ENCODE results near the gene MRPS6. TPM values are rescaled to one million over a fixed set of nuclear protein-coding genes. Genes with fewer than 3 reads are reported as not detected.

MRPS6 gene
- total and polyA plus RNA-seq, 2 of the 13 experiments (the other 11 are each of a cell fraction or from before 2014, with no cell fraction given) = 14.2 to 26.9 TPM

DNA sequence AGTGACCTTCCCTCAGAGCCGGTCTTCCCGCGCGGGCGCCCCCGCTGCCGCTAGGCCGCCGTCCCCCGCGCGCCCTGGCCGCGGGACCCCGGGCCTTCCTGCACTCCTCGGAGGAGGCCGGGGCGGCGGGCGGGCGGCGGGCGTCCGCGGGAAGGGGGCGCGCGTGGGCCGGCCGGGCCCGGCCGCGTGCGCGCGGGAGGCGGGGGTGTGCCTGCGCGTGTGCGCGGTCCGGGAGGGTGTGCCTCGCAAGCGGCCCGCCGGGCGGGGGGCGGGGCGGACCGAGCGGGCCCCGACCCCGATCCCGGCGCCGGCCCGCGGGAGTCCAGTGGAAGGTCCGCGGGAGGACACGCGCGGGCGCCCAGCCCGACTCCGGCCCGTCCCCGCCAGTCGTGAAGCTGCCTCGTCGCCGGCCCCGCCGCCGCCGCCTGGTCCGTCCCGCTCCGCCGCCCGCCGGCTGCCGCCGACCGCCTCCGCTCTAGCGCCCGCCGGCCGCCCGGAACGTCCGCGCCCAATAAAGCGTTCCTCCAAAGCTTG, 438 bp downstream of the MRPS6 start:
- in situ Hi-C loops (cut with HindIII; ENCODE audit: extremely low pct_ligation_motif_present, low pct_unique_long_range_greater_than_20kb) = loop anchor here (5.0 to 10.0 kb wide), 2 partner anchors 131 to 152 kb away; no protein-coding TSS in a partner anchor
- CTCF ChIA-PET (ENCODE audit: low intra/inter-chr PET ratio, low total read pairs) = no interaction called here
- ATAC-seq (peak; percentile 18; the same call in 2 of the 3 replicates), DNase-seq (ENCODE audit: low spot score) (no peak), FAIRE-seq (no peak)
- peak overlapping the region; percentile 87 for H3K4me2 ChIP-seq (ENCODE audit: low read depth, low read length)
- H4K20me1 ChIP-seq (ENCODE audit: insufficient read depth, low read length) = peaks cover 7% of the 10 kb centered on the region
- peak overlapping the region; percentile 74 for H3K27ac ChIP-seq (ENCODE audit: extremely low read length, insufficient read depth, low read length)
- H3K27me3 ChIP-seq (ENCODE audit: control insufficient read depth in 1 of 2, insufficient read depth in 2 of 2, low read length in 2 of 2) = 0 out of 5 replicates have a peak, but pooled peaks cover 0 to 4% of the 10 kb centered on the region in 2 experiments
- H3K4me3 ChIP-seq (replicated peaks in 1 of 3; ENCODE audit: insufficient read depth in 1 of 3, low read depth in 2 of 3, low read length in 3 of 3) = peak overlapping the region; percentile 76 to 84 (median 78)
- H3K9ac ChIP-seq (ENCODE audit: insufficient read depth, low read depth, low read length) = peak overlapping the region; percentile 80
- intact Hi-C loops (cut with micrococcal nuclease; ENCODE audit: unreplicated experiment) = loop anchor here (2.0 to 5.0 kb wide), 3 partner anchors 127 to 275 kb away; no protein-coding TSS in a partner anchor
- under 1% methylated on average over 12 of the region's 95 CpGs for WGBS (ENCODE audit: low lambda C conversion rate)
- peaks cover 46% of the 10 kb centered on the region for H3K4me1 ChIP-seq (ENCODE audit: insufficient read depth, low read length)
- no peaks in the 10 kb centered on the region for H3K9me3 ChIP-seq (ENCODE audit: low read length)
- peaks cover 19% of the 10 kb centered on the region for H3K79me2 ChIP-seq (ENCODE audit: insufficient read depth, low read length)
- H2AFZ ChIP-seq (ENCODE audit: low read length) = no peak overlapping the region
- H3K36me3 ChIP-seq (replicated peaks in 1 of 2; ENCODE audit: control insufficient read depth in 1 of 2, insufficient read depth in 2 of 2, low read length in 2 of 2) = no peaks in the 10 kb centered on the region; a peak in 1 of 5 replicates
- BruUV-seq (replicated peaks) = no TSS peak
- POLR2A ChIA-PET = interaction anchor here (0.7 to 1.3 kb wide), 5 partner anchors 16 to 167 kb away, joined by 3 to 5 read pairs (median 4); no protein-coding TSS in a partner anchor
- TF ChIP-seq NCOA5 (CRISPR knock-in tag; IDR thresholded peaks at IDR 0.05) (no peak), ARID2 (CRISPR knock-in tag; IDR thresholded peaks at IDR 0.05; ENCODE audit: borderline replicate concordance) (no peak), ZNF841 (CRISPR knock-in tag; IDR thresholded peaks at IDR 0.05; ENCODE audit: borderline replicate concordance) (no peak), BCL6 (CRISPR knock-in tag; IDR thresholded peaks at IDR 0.05) (no peak), ZBTB37 (CRISPR knock-in tag; IDR thresholded peaks at IDR 0.05) (no peak), ZNF501 (CRISPR knock-in tag; IDR thresholded peaks at IDR 0.05) (no peak), ZC3H13 (CRISPR knock-in tag; IDR thresholded peaks at IDR 0.05) (no peak), STAG1 (CRISPR knock-in tag; IDR thresholded peaks at IDR 0.05) (no peak), AFF4 (CRISPR knock-in tag; IDR thresholded peaks at IDR 0.05) (no peak), SKIL (CRISPR knock-in tag; IDR thresholded peaks at IDR 0.05; ENCODE audit: borderline replicate concordance) (no peak), HES4 (CRISPR knock-in tag; IDR thresholded peaks at IDR 0.05; ENCODE audit: borderline replicate concordance) (no peak), SIN3A (IDR thresholded peaks at IDR 0.05; ENCODE audit: borderline replicate concordance, low read depth, low read length) (0 out of 2 replicates have a peak, but pooled peaks have one; percentile 38), ZNF546 (CRISPR knock-in tag; conservative IDR thresholded peaks at IDR 0.05) (no peak), ZNF589 (CRISPR knock-in tag; conservative IDR thresholded peaks at IDR 0.05) (no peak), ZNF709 (CRISPR knock-in tag; IDR thresholded peaks at IDR 0.05) (no peak)

All from HepG2 (cell line).